NCI-H526 treated with DMSO at 0.1 percent for 48 hours (cell line): ENCODE data around the gene GPS2.
"Not testable (repeated sequence)": the region's sequence is repeated elsewhere in the genome, so short reads cannot be mapped to it uniquely, and the experiment has no call there.

Source experiments
- DNase-seq: peaks from one replicate; lab custom pipeline; 2025; lab: John Stamatoyannopoulos, UW

The GPS2 gene

GRCh38 chr17:7314719-7315569 lies at the start of gene GPS2:
TSS of gene GPS2 (minus strand) at chr17:7315360. CDS start at chr17:7315052, 308 bp downstream.
- DNase-seq = peak; percentile 51

- DNase-seq = no peak
Observed at GRCh38 chr17:7363311-7363710, 48.2 kb upstream of the GPS2 start.

- no peak for DNase-seq
Observed at GRCh38 chr17:7361906-7362305, 46.7 kb upstream of the GPS2 start.

- DNase-seq = no peak
Observed at GRCh38 chr17:7357381-7357780, 42.2 kb upstream of the GPS2 start.

GRCh38 chr17:7356756-7357155 lies 41.6 kb upstream of the GPS2 start:
- no peak for DNase-seq

GRCh38 chr17:7356072-7356549 lies 41.0 kb upstream of the GPS2 start:
- DNase-seq = peak; percentile 15

GRCh38 chr17:7355573-7355972 lies 40.4 kb upstream of the GPS2 start:
- DNase-seq = no peak

GRCh38 chr17:7355053-7355452 lies 39.9 kb upstream of the GPS2 start, which contains the start of gene TMEM95:
TSS of gene TMEM95 (plus strand) at chr17:7355156. CDS start at chr17:7355205, 49 bp downstream.
- DNase-seq = no peak

- DNase-seq = no peak
Observed at GRCh38 chr17:7354262-7354843, 39.2 kb upstream of the GPS2 start.

GRCh38 chr17:7352910-7353635 lies 37.9 kb upstream of the GPS2 start:
- DNase-seq = no peak

GRCh38 chr17:7352503-7352889 lies 37.3 kb upstream of the GPS2 start:
- no peak for DNase-seq

GRCh38 chr17:7351665-7352502 lies 36.7 kb upstream of the GPS2 start, which contains the start of gene KCTD11:
TSS of gene KCTD11 (plus strand) at chr17:7352162.
- DNase-seq = peak; percentile 48

- DNase-seq = no peak
Observed at GRCh38 chr17:7348478-7349242, 33.5 kb upstream of the GPS2 start.

- no peak for DNase-seq
Observed at GRCh38 chr17:7347630-7348477, 32.7 kb upstream of the GPS2 start.

- DNase-seq = no peak
Observed at GRCh38 chr17:7346761-7347614, 31.8 kb upstream of the GPS2 start.

- DNase-seq = no peak
Observed at GRCh38 chr17:7343250-7343649, 28.1 kb upstream of the GPS2 start.

- DNase-seq = no peak
Observed at GRCh38 chr17:7341842-7342241, 26.7 kb upstream of the GPS2 start.

- DNase-seq = no peak
Observed at GRCh38 chr17:7340179-7340578, 25.0 kb upstream of the GPS2 start.

- not testable (repeated sequence) for DNase-seq
Observed at GRCh38 chr17:7337600-7337999, 22.4 kb upstream of the GPS2 start.
